GM19452 (cell line): ENCODE results near the gene ODC1.

Source experiments
- ATAC-seq: cut with Tn5 transposase; IDR thresholded peaks from one replicate; pipeline ENCODE4 v1.9.1; 2021; ENCODE audit not compliant: unreplicated experiment

ODC1 gene

GRCh38 chr2:10419553-10420257 lies 28.4 kb downstream of the ODC1 start:
- no peak for ATAC-seq

GRCh38 chr2:10417551-10418335 lies 30.4 kb downstream of the ODC1 start:
- ATAC-seq = no peak

GRCh38 chr2:10415640-10416039 lies 32.5 kb downstream of the ODC1 start:
- ATAC-seq = no peak

GRCh38 chr2:10415048-10415447 lies 33.1 kb downstream of the ODC1 start:
- ATAC-seq = no peak

- no peak for ATAC-seq
Observed at GRCh38 chr2:10414591-10414990, 33.5 kb downstream of the ODC1 start.

GRCh38 chr2:10413991-10414451 lies 34.1 kb downstream of the ODC1 start:
- ATAC-seq = no peak

GRCh38 chr2:10413503-10413902 lies 34.6 kb downstream of the ODC1 start:
- no peak for ATAC-seq

- ATAC-seq = no peak
Observed at GRCh38 chr2:10412380-10412779, 35.7 kb downstream of the ODC1 start.

- ATAC-seq = no peak
Observed at GRCh38 chr2:10411557-10411956, 36.6 kb downstream of the ODC1 start.

GRCh38 chr2:10410823-10411437 lies 37.2 kb downstream of the ODC1 start:
- no peak for ATAC-seq

GRCh38 chr2:10410001-10410822 lies 37.9 kb downstream of the ODC1 start:
- peak; percentile 72 for ATAC-seq

GRCh38 chr2:10408649-10409579 lies 39.2 kb downstream of the ODC1 start:
- ATAC-seq = peak; percentile 45

GRCh38 chr2:10407841-10408648 lies 40.1 kb downstream of the ODC1 start:
- peak; percentile 49 for ATAC-seq

GRCh38 chr2:10407432-10407831 lies 40.7 kb downstream of the ODC1 start:
- ATAC-seq = no peak

- ATAC-seq = no peak
Observed at GRCh38 chr2:10406491-10407188, 41.5 kb downstream of the ODC1 start.

GRCh38 chr2:10406016-10406415 lies 42.1 kb downstream of the ODC1 start:
- no peak for ATAC-seq

GRCh38 chr2:10405448-10405847 lies 42.7 kb downstream of the ODC1 start:
- ATAC-seq = no peak

- no peak for ATAC-seq
Observed at GRCh38 chr2:10404324-10405143, 43.6 kb downstream of the ODC1 start.
